Activated naive CD8-positive, alpha-beta T cell treated with anti-CD3 and anti-CD28 coated beads, Interleukin-2, amount 10 ng/mL, durations not matched to agents 7 days and 5 days (primary cell): Measurements from ENCODE around the gene PTN. TPM values are rescaled to one million over a fixed set of nuclear protein-coding genes. Genes with fewer than 3 reads are reported as not detected.

Source experiments
- ATAC-seq: fragments of 150-1000 bp; cut with Tn5 transposase; one replicate; pipeline ENCODE4 v1.10.0; 2021; ENCODE audit warnings: low read depth, moderate library complexity
- POLR2A ChIA-PET: fragments of 350-600 bp; sonication (Branson Sonifier 250); formaldehyde crosslinking; loops from one replicate; lab custom pipeline; 2021; ENCODE audit warnings: antibody characterized with exemption; lab: Charles Lee
- DNase-seq: peaks from one replicate; pipeline ENCODE4 v3.0.0; 2021
- H3K27ac Mint-ChIP-seq: one replicate; pipeline ENCODE4 v1.8.0; 2022; ENCODE audit warnings: mild to moderate bottlenecking, mixed read lengths
- H3K27me3 Mint-ChIP-seq: one replicate; pipeline ENCODE4 v1.8.0; 2022; ENCODE audit warnings: mild to moderate bottlenecking, moderate library complexity, mixed read lengths
- H3K36me3 Mint-ChIP-seq: one replicate; pipeline ENCODE4 v1.8.0; 2021; ENCODE audit warnings: mild to moderate bottlenecking, mixed read lengths
- H3K4me1 Mint-ChIP-seq: one replicate; pipeline ENCODE4 v1.8.0; 2021; ENCODE audit warnings: mixed read lengths
- H3K4me3 Mint-ChIP-seq: one replicate; pipeline ENCODE4 v1.8.0; 2022; ENCODE audit warnings: mild to moderate bottlenecking, moderate library complexity, mixed read lengths
- H3K9me3 Mint-ChIP-seq: one replicate; pipeline ENCODE4 v1.8.0; 2021; ENCODE audit warnings: mixed read lengths
- total RNA-seq, 2 experiments: library from RNA; stranded (reverse); gene quantifications; one replicate each; pipeline ENCODE4 v1.2.3, GENCODE V29; 2021

PTN gene
- not detected for total RNA-seq

DNA sequence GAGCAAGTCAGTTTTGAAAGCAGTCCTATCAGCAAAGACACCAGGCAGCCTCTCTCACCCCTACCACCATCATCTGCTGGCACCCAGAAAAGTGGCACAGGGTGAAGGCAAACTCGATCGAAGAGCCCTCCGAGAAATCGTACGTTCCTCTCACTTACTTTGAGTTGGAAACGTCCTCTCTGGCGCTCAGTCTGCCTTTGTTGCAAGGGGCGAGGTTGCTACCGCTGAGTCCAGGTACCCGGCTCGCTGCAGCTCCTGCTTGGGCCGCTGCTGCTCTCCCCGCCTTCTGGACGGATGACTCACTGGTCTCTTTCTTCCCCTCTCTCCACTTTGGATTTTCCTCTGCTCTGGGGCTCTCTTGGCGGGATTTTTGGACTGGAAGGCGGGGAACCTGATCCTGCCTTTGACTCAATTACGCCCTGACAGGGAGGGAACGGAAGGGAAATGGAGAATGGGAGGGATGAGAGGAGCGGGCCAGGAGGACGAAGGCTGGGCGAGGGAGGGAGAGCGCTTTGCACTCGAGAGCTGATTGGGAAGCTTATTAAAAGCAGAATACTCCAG is at the start of gene PTN:
Gene PTN, minus strand, starts transcription at position 453 of the 561 bp plus-strand sequence. CDS start 88,760 bp downstream, outside the sequence.
- peaks cover 15% of the 10 kb centered on the region for H3K27me3 Mint-ChIP-seq

GRCh38 chr7:137390076-137390475 is 46.5 kb upstream of the PTN start:
- H3K27me3 Mint-ChIP-seq: no peaks in the 10 kb centered on the region
- no peaks in the 10 kb centered on the region for H3K4me1 Mint-ChIP-seq
- H3K27ac Mint-ChIP-seq: no peak overlapping the region
- peaks cover 3% of the 10 kb centered on the region for H3K9me3 Mint-ChIP-seq
- ATAC-seq: no peak
- no peak for DNase-seq
- POLR2A ChIA-PET: no interaction called here
- no peaks in the 10 kb centered on the region for H3K36me3 Mint-ChIP-seq
- no peak overlapping the region for H3K4me3 Mint-ChIP-seq

More for the DNA sequence above, at the start of gene PTN:
- Mint-ChIP-seq H3K36me3 (no peaks in the 10 kb centered on the region), H3K27ac (no peak within 1 kb of the TSS), H3K9me3 (peaks cover 2% of the 10 kb centered on the region), H3K4me1 (no peaks in the 10 kb centered on the region), H3K4me3 (no peak within 1 kb of the TSS)
- DNase-seq (no peak), ATAC-seq (no peak)
- POLR2A ChIA-PET: no interaction called here

DNA sequence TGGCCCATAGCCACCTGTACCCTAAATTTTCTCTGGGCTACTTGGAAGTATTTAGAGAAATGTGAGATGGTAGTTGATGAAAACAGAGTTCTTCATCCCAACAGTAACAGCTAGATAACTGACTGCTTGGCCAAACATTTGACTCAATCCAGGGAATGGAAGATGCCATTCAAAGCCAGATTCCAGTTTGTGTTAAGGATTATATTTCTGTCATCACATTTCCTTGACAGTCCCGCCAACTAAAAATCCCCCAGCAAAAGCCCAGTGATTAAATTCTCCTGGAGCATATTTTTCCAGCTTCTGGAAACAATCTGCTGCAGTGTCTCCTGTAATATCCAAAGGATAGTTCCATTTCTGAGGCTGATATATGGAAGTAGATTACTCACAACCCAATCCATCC is 45.4 kb upstream of the PTN start:
- POLR2A ChIA-PET: no interaction called here
- Mint-ChIP-seq H3K27ac (no peak overlapping the region), H3K27me3 (no peaks in the 10 kb centered on the region), H3K36me3 (no peaks in the 10 kb centered on the region), H3K4me1 (no peaks in the 10 kb centered on the region), H3K4me3 (no peak overlapping the region), H3K9me3 (peaks cover 3% of the 10 kb centered on the region)
- no peak for ATAC-seq
- DNase-seq: no peak

DNA sequence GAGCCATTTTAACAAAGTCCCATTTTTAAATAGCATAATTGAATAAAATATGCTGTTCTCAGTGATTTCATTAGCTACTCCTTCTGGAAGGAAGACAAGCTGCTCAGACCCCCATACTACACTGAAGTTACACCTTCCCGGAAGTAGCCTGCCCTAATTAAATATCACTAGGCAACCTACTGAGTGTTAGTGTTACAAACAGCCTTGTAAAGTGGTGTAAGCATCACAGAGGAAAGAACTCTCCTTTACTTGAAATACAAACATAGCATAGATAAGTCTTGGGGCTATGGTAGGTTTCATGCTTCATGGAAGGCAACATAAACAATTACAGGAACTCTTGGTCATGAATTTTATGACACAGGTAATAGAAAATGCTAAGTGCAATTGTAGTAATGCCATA is 43.4 kb upstream of the PTN start:
- Mint-ChIP-seq H3K4me1 (no peaks in the 10 kb centered on the region), H3K27ac (no peak overlapping the region), H3K4me3 (no peak overlapping the region), H3K36me3 (no peaks in the 10 kb centered on the region), H3K9me3 (peaks cover 3% of the 10 kb centered on the region), H3K27me3 (no peaks in the 10 kb centered on the region)
- POLR2A ChIA-PET: no interaction called here
- DNase-seq: no peak
- no peak for ATAC-seq

DNA sequence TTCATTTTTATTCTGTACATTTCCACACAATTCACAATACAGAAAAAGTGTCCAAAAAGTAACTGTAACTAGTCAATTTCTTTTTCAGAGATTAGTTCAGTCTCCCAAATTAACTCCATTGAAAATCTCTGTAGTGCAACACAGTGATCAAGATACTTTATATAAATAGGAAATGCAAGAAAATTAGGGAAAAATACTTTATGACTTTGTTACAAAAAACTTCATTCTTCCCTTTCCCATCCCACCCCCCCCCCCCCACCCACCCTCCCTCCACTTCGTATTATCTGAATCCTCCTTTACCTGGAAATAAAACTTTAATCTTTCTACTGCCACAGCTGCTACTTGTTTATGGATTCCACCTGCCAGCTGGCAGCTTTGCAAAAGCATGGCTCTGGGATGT is 37.5 kb upstream of the PTN start:
- no peaks in the 10 kb centered on the region for H3K4me1 Mint-ChIP-seq
- ATAC-seq (no peak), DNase-seq (no peak)
- no peak overlapping the region for H3K4me3 Mint-ChIP-seq
- no peak overlapping the region for H3K27ac Mint-ChIP-seq
- H3K27me3 Mint-ChIP-seq: no peaks in the 10 kb centered on the region
- POLR2A ChIA-PET: no interaction called here
- no peaks in the 10 kb centered on the region for H3K9me3 Mint-ChIP-seq
- no peaks in the 10 kb centered on the region for H3K36me3 Mint-ChIP-seq

- no peaks in the 10 kb centered on the region for H3K27me3 Mint-ChIP-seq
- H3K36me3 Mint-ChIP-seq: no peaks in the 10 kb centered on the region
- ATAC-seq (no peak), DNase-seq (no peak)
- H3K4me1 Mint-ChIP-seq: no peaks in the 10 kb centered on the region
- H3K9me3 Mint-ChIP-seq: no peaks in the 10 kb centered on the region
- H3K27ac Mint-ChIP-seq: no peak overlapping the region
- no peak overlapping the region for H3K4me3 Mint-ChIP-seq
- POLR2A ChIA-PET: no interaction called here
Observed at GRCh38 chr7:137373507-137373906, 30.0 kb upstream of the PTN start.

GRCh38 chr7:137371616-137372015 is 28.1 kb upstream of the PTN start:
- no peak for ATAC-seq
- no peaks in the 10 kb centered on the region for H3K27me3 Mint-ChIP-seq

GRCh38 chr7:137366995-137367394 is 23.5 kb upstream of the PTN start:
- DNase-seq (no peak), ATAC-seq (no peak)
- H3K27ac Mint-ChIP-seq: no peak overlapping the region
- H3K4me3 Mint-ChIP-seq: no peak overlapping the region
- no peaks in the 10 kb centered on the region for H3K27me3 Mint-ChIP-seq
- POLR2A ChIA-PET: no interaction called here
- H3K4me1 Mint-ChIP-seq: no peaks in the 10 kb centered on the region
- peaks cover 12% of the 10 kb centered on the region for H3K9me3 Mint-ChIP-seq
- H3K36me3 Mint-ChIP-seq: no peaks in the 10 kb centered on the region

More at GRCh38 chr7:137371616-137372015, 28.1 kb upstream of the PTN start:
- Mint-ChIP-seq H3K36me3 (no peaks in the 10 kb centered on the region), H3K4me3 (no peak overlapping the region), H3K9me3 (no peaks in the 10 kb centered on the region), H3K27ac (no peak overlapping the region), H3K4me1 (no peaks in the 10 kb centered on the region)
- no peak for DNase-seq
- POLR2A ChIA-PET: no interaction called here

- Mint-ChIP-seq H3K4me1 (no peaks in the 10 kb centered on the region), H3K27me3 (no peaks in the 10 kb centered on the region), H3K36me3 (no peaks in the 10 kb centered on the region), H3K4me3 (no peak overlapping the region), H3K9me3 (peaks cover 23% of the 10 kb centered on the region), H3K27ac (no peak overlapping the region)
- ATAC-seq: no peak
- POLR2A ChIA-PET: no interaction called here
- no peak for DNase-seq
Observed at GRCh38 chr7:137363683-137364082, 20.1 kb upstream of the PTN start.

DNA sequence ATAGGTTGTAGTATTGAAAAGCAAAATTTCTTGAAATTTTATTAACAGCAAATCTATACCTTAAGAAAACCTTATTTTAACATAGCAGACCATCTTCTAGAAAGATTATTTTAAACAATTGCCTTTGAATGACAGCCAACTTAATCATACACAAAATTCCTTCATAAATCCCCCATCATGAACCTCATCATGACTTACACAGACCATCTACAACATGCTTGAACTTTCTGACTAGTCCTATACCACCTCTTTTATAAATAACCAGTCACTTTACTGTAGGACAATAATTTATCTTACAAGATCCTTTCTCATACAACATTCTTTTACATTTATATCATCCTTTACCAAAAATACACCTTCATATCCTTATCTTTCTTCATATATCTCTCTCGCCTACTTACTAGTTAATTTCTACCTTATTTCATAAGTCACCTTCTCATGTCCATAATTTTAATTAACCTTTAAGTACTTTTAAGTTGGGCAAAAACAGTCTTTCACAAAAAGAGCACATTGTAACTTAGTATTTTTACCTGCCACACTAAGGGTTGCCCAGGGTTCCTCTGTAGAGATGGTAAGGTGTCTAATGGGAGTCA is 16.6 kb upstream of the PTN start:
- Mint-ChIP-seq H3K4me1 (no peaks in the 10 kb centered on the region), H3K36me3 (no peaks in the 10 kb centered on the region), H3K27me3 (no peaks in the 10 kb centered on the region), H3K27ac (no peak overlapping the region), H3K9me3 (peaks cover 23% of the 10 kb centered on the region), H3K4me3 (no peak overlapping the region)
- no peak for DNase-seq
- ATAC-seq: no peak
- POLR2A ChIA-PET: no interaction called here

DNA sequence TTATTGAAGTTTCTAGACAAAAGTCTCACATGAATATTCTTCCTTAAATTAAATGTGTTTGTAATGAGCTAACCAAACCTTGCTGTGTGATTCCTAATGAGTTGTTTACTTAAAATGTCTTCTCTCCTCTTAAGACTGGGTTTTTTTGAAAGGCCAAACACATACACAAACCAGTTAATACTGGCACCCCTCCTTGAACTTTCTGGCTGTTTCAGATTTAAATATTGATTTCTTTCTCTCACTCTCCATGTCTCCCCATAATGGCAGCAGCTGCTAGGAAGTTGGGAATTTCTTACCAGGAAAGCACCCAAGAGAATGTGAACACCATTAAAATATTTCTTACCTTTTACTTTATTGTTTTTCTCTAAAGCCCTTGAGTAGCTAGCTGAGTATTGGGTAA is 11.4 kb upstream of the PTN start:
- Mint-ChIP-seq H3K27me3 (no peaks in the 10 kb centered on the region), H3K27ac (no peak overlapping the region)
- no peak for DNase-seq

GRCh38 chr7:137354396-137354795 is 10.9 kb upstream of the PTN start:
- no peaks in the 10 kb centered on the region for H3K36me3 Mint-ChIP-seq
- ATAC-seq (no peak), DNase-seq (no peak)
- no peak overlapping the region for H3K4me3 Mint-ChIP-seq
- no peaks in the 10 kb centered on the region for H3K4me1 Mint-ChIP-seq
- H3K27ac Mint-ChIP-seq: no peak overlapping the region
- no peaks in the 10 kb centered on the region for H3K27me3 Mint-ChIP-seq
- POLR2A ChIA-PET: no interaction called here
- H3K9me3 Mint-ChIP-seq: peaks cover 4% of the 10 kb centered on the region

More for the DNA sequence above, 11.4 kb upstream of the PTN start:
- H3K9me3 Mint-ChIP-seq: peaks cover 4% of the 10 kb centered on the region
- no peak overlapping the region for H3K4me3 Mint-ChIP-seq
- no peaks in the 10 kb centered on the region for H3K36me3 Mint-ChIP-seq
- no peaks in the 10 kb centered on the region for H3K4me1 Mint-ChIP-seq
- no peak for ATAC-seq
- POLR2A ChIA-PET: no interaction called here

DNA sequence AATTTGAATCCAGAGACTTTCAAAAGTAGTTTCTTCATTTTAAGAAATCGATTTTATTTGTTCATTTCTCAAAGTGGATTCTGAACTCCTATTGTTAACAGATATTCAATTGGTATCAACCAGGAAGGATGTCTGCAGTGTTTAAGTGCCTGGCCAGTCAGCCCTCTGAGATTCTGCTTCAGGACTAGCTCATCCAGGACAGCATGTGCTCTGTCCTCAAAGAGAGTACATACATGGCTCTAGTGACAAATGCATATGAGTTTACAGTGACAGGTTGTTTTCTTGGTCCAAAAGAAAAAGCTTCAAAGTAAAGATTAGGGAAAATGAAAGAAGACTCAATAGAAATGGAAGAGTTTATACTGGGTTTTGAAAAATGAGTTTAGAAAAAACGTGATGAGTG is 8.4 kb upstream of the PTN start:
- no peak overlapping the region for H3K27ac Mint-ChIP-seq
- H3K36me3 Mint-ChIP-seq: no peaks in the 10 kb centered on the region
- POLR2A ChIA-PET: no interaction called here
- no peaks in the 10 kb centered on the region for H3K27me3 Mint-ChIP-seq
- peaks cover 1% of the 10 kb centered on the region for H3K9me3 Mint-ChIP-seq
- no peak for ATAC-seq
- DNase-seq: no peak
- no peaks in the 10 kb centered on the region for H3K4me1 Mint-ChIP-seq
- no peak overlapping the region for H3K4me3 Mint-ChIP-seq

DNA sequence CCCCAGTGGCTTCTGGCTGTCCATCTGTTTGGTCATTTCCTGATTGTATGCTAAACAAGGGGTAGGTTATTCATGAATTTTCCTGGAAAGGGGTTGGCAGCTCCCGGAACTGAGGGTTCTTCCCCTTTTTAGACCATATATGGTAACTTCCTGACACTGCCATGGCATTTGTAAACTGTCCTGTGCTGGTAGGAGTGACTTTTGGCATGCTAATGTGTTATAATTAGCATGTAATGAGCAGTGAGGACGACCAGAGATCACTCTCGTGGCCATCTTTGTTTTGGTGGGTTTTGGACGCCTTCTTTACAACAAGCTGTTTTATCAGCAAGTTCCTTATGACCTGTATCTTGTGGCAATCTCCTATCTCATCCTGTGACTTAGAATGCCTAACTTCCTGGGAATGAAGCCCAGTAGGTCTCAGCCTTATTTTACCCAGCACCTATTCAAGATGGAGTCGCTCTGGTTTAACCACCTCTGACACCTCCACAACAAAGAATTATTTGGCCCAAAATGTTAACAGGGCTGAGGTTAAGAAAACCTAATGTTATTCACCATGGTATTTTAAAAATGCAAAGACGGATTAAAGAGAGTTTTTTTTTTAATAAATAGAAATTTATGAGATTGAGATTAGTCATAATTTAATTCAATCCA is 2.4 kb upstream of the PTN start:
- H3K4me1 Mint-ChIP-seq: no peaks in the 10 kb centered on the region
- ATAC-seq (no peak), DNase-seq (no peak)
- H3K36me3 Mint-ChIP-seq: no peaks in the 10 kb centered on the region
- no peaks in the 10 kb centered on the region for H3K9me3 Mint-ChIP-seq
- POLR2A ChIA-PET: no interaction called here
- H3K4me3 Mint-ChIP-seq: no peak overlapping the region
- no peak overlapping the region for H3K27ac Mint-ChIP-seq
- peaks cover 15% of the 10 kb centered on the region for H3K27me3 Mint-ChIP-seq
